IPS DF 4.7 (cell line): ENCODE data around the gene DHX32.
"Not testable (repeated sequence)": the region's sequence is repeated elsewhere in the genome, so short reads cannot be mapped to it uniquely, and the experiment has no call there.

ENCODE experiments used
- DNase-seq: peaks from one replicate; pipeline ENCODE4 v3.0.0-alpha.2; 2013; ENCODE audit warnings: low spot score; ENCODE audit errors: extremely low read depth

The DHX32 gene

DNA sequence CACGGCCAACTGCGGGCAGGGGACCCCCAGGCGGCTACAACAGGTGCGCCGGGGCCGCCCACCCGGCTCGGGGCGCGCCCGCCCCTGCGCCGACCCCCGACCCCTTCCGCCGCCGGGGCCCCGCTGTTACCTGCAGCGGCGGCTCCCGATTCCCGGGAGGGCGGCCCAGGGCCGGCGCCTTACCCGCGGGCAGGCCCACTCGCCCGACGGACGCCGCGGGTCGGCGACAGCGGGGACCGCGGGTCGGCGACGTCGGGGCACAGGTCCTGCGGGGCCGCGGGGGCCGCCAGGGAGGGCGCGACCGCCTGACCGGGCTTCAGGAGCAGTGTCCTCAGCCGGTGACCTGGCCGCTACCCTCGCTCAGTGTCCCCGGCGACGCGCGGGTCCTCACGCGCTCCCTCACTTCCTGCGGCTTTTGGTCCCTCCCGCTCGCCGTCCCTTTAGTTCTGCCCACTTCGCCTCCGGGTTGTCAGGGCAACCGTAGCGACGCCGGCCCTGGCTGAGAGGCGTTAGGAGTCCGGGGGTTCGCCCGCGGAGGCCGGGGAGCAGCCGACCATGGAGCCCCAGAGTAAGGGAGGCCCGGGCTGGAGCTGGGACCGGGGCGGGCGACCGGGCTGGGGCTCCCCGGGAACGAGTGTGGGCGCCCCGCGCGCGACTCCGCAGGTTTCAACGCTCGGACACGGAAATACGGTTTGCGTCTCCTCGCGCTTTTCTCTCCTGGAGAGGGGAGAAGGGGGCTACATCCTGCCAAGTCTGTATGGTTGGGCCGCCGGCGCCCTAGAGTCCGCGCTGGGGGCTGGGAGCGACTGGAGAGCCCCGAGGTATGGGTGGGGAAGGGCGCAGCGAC, 15.2 kb upstream of the DHX32 start, which contains the start of gene FANK1:
FANK1 (plus strand) TSS at position 477 of the 847 bp plus-strand sequence; CDS start at position 556, 79 bp downstream.
- not testable (repeated sequence) for DNase-seq

DNA sequence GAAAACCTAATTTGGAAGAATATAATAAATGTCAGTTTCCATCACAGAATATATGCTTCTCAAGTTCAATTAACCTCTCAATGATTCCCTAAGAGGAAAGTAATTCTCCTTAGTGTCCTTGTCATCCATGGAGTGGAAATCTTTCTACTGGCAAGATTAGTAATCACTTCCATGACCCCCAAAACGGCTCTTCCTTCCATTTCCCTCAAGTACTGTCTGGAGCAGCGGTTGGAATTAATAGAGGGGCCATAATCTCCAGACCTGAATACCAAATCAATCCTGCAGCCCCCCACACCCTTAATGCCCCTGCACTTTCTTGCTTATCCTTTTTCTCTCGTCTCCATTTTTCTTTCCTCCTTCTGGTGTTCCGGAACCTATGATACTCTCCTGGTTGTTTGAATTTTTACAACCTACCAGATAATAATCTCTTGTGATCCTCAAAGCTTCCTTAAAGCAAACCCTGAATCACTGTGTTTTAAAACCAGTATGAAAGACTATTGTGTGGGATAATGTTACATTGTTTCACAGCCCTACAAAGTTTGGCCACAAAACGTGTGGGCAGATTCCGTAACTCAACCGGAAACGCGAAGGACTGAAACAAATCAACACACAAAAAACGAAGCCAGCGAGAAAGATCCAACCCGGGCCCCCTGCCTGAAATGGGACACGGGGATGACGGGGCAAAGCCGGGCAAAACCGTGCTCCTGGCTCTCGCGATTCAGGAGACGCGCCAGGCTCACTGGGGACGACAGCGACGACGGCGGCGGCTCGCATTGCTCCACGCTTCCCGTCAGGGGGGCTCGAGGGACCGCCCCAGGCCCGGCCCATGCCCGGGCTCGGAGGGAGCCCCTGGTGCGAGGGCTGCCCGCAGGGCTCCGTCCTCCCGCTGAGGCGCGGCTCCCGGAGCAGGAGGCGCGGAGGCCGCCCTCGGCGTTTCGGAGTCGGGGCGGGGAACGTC, 14.3 kb upstream of the DHX32 start:
- not testable (repeated sequence) for DNase-seq

DNA sequence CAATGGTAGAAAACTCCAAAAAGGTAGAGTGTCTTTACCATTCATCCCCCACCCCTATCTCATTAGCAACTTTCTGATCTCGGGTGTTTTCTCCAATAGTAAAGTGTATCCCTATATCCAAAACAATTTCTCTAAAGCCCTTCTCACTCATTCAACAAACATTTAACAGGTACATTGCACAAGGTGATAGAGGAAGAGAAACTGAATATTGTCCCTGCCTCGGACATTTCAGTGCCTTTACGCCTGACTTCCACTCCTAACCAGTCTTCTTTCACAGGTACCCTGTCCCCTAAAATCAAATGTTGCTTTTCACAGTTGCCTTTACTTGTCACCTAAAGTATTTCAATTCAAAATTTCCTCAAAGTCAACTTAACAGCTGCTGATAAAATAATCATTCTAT, 13.1 kb upstream of the DHX32 start:
- DNase-seq: not testable (repeated sequence)

DNA sequence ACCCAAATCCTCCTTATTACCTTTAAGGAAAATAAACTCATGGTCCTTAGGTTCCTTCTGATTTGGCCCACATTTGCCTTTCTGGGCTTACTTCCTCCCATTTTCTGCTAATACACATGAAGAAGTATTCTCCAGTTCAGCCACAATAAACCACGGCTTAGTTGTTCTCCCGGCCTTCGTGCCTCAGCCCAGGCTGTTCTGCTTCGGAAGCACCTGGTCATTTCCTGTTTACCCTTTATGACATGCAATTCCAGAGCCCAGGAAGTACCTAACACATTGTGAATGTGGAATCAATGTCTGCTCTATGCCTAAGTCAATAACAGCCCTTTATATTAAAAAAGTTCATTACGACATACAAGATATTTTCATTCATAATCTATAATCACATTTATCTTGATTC, 11.3 kb upstream of the DHX32 start:
- not testable (repeated sequence) for DNase-seq

DNA sequence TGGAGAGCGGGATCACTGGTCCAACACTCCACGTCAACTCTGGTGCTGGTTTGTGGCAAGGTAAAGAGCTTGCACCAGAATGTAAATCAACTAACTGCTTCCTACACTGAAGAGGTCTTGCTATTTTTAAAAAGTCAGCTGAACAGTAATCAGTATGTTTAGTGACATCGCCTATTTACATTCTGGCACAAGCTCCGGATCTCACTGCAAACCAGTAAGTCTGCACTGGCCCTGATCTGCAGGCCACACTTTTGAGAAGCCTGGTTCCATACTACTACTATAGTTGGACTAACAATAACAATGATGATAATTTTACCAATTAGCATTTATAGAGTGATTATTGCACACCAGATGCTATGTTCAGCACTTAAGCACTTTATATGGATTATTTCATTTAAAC, 8.3 kb upstream of the DHX32 start:
- DNase-seq: not testable (repeated sequence)

DNA sequence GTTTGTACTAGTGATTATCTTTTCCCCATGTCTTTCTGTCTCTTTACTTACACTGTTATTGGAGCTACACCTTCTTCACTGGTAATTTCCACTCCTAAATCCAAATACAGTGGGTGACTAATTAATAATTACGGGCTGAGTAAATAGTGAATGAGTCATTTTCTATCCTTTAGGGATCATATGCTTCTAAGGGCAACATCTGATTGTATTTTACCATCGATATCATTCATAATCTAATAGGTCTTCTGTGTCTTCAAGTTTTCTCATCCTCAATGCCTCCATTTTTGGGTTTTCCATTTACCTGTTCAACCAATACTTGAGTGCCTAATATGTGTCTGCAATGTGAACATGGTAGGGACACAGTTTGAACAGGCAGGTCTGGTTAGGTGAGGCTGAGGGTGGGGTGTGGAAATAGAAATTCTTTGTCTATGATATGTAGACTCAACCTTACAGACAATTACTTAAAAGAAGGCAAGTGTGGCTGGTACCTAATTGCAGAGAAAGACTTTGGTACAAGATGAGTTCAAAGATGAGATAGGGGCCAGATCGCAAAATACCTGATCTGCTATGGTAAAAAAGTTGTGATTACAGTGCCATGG, 5.9 kb upstream of the DHX32 start:
- DNase-seq: no peak

DNA sequence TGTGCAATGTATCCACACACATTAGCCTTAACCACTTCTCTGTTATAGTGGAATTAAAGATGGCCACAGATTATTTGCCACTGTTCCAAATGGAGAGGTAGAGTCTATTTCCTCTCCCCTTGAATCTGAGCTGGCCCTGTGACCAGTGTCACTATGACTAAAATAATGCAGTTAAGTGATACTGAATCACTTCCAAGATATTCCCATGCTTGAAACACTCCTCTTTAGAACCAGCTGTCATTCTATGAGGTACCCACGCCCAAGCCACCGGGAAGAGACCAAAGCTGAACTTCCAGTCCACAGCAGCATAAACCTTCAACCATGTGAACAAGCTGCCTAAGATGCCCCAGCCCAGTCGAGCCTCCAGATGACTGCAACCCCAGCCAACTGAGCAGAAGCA, 2.1 kb upstream of the DHX32 start:
- no peak for DNase-seq

DNA sequence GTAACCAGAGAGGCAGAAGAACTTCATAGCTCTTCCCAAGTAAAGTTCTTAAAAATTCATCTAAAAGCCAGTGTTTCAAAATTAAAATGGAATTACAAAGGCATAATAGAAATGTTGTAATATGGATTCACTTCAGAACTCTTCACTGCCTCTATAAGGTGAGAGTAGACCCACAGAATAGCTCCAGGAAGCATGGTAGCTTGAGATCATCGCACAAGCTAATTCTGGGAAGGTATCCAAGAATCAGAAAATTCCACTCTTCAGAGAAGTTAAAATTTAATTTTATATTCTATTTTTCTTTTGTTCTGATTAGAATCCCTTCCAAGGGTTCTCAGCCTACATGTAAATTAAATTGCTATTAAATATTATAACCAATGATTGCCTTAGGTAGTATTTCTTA, 1.5 kb upstream of the DHX32 start:
- DNase-seq: no peak

DNA sequence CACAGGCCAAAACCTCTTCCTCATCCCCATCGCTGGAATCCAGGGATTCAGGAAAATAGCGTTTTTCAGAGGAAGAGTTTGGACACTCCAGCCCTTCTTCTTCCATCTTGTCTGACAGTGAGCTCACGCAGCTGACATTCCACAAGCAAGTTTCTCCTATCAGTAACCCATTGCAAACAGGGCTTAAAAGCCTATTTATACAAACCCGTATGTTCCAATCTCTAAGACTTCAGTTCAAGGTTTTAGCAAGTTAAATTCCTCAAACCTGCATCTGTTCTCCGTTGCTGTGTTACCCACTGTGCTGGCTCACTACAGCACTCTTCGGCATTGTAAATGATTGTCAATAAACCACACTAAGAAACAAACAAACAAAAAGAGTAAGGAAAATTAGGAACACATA, 373 bp downstream of the DHX32 start:
- DNase-seq: no peak

DNA sequence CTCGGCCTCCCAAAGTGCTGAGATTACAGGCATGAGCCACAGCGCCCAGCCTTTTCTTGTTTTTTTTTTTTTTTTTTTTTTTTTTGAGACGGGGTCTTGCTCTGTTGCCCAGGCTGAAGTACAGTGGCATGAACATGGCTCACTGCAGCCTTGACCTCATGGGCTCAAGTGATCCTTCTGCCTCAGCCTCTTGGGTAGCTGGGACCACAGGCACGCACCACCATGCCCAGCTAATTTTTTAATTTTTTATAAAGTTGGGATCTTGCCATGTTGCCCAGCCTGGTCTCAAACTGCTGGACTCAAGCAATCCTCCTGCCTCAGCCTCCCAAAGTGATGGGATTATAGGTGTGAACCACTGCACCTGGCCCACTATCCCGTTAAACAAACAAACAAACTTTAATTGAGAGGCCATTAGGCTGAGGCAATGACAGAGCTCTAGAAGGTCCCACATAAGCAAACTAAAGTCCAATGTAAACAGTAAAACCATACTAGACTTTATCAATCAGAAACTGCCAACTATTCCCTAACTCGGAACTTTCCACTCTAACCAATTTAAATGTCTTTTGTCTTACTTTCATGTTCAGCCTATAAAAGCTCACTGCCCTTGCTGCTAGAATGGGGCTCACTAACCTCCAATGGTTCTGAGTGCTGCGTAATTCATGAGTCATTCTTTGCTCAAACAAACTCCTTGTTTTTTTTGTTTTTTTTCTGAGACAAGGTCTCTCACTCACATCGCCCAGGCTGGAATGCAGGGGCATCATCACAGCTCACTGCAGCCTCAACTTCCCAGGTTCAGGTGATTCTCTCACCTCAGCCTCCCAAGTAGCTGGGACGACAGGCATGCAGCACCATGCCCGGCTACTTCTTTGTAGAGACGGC, 1.9 kb downstream of the DHX32 start:
- DNase-seq: no peak

DNA sequence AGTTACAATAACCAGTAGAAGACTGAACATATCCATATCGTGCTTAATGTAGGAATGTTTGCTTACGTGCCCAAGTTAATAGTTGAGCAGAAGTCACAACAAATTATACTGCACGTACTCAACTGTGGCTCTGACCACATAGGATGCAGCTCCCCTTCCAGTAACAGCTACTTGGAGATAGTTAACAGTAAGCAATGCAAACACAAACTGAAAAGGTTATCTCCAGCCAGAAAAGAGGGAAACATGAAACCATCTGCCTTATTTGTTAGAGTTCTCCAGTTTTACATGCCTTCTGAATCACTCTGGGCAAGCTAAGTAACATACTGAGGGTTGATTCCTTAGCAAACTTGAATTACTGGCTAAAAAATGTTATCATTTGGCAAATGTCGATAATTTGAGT, 9.8 kb downstream of the DHX32 start:
- DNase-seq: no peak

DNA sequence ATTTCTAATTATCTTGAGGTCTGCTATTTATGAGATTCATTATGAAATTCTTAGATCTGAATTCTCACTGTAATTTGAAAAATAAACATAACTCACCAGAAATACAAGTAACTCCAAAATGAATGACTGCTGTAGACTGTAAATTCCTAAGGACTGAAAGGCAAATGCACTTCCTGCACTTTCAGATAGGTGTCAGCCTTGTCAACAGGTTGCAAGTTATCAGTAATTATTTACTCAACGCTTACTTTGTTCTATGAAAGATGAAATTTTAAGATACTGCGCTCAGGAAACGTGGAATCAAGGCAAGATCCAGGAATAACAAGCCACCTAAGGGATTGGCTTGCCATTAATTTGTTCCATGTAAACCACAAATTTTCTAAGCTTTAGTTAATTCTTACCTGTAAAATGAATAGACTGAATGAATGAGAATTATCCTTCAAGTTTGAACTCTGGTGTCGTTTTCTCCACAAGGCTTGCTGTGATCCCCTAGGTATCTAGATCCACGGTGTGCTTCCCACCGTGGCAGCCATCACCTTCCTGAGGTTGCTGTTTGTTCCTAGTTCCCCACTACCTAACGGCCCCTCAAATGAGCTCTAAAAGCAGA, 12.6 kb downstream of the DHX32 start:
- DNase-seq: no peak

DNA sequence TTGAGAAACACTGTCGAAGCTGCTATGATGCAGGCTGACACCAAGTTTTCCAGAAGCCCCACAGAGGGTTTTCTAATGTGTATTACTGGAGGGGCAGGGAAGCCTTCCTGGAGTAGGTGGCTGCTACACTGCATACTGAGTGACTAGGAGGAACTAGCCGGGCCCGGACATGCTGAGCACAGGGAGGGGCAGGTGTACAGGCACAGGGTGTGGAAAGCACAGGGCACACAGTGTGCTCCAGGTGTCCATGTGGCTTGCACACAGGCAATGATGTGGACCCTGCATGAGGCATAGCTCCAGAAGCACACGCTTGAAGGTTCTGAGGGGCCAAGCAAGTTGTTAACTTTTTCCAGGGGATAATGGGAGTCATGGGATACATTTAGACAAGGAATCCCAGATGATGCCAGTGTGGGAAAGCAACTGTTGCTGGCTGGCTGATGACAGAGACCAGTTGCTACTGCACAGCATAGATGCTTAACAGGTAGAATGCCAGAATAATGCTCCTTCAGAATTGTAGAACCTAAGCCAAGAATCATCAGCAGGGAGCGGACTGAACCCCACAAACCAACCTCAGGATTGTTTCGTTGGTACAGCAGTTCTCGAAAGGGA, 14.6 kb downstream of the DHX32 start:
- DNase-seq: no peak

DNA sequence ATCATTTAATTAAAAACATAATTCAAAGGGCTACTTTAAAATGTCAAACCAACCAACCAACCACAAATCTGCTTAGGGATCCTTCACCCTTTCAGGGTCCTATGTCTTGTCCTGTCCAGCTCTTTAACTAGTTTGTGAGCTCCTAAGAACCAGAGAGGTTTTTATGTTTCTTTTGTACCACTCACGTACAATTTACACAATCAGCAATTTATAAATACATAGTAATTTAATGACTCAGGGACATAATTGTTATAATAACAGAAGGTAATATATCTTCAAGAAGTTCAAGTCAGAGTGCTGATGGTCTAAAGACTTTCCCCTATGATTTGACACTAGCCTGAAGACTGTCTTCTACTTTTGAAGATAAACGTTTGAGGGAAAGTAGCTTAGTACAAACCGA, 16.0 kb downstream of the DHX32 start:
- DNase-seq: no peak

DNA sequence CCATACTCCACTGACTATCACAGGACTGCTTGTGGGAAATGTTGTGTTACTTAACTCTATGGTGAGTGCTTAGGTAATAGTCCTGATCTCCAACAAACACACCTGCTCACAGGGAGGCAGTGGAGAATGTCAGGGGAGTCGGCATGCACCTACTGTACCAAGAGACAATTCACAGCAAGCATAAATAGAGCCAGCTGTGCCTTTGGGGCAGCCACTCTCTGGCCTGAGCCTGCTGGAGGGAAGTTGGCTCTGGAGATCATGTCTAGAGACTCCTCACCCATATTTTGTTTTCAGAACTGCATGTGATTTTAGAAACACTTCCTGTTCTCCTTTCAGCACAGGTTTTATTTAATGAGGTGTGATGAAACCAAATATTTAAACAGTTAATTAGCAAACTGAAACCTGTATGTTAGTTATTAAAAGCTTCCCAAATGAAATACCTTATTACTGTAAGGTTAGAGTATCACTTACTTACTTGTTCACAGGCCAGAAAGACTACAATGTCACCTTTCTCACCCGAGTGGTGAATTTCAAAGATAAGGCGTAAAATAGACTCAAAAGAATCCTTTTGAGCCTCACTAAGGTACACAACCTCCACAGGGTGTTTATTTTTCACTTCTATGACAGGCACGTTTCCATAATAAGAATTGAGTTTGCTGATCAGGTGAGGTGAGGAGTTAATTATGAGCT, 21.8 kb downstream of the DHX32 start:
- DNase-seq: no peak

DNA sequence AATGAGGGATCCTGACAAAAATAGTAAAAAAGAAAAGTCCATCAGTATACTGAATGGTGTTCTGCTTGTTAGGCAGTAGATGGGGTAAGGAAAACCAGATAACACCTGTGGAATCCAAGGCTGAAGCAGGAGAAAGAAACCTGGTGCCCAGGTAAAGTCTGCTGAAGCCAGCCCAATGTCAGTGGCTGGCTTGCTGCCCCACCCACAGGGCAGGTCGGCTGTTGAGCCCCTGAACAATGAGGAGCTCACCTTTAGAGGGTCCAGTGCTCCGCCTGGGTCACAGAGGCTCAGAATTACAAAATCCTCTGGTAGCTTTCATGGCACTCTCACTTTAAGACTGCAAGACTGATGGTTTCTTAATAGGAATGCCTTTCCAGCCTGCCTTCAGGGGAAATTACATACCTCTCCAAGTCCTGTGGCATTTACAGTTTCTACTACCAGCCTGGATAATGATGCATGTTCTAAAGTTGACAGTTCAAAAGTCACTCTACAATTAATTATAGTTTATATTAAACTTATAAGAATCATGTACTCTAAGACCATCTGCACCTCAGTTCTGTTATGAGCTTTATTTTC, 23.8 kb downstream of the DHX32 start:
- DNase-seq: no peak

DNA sequence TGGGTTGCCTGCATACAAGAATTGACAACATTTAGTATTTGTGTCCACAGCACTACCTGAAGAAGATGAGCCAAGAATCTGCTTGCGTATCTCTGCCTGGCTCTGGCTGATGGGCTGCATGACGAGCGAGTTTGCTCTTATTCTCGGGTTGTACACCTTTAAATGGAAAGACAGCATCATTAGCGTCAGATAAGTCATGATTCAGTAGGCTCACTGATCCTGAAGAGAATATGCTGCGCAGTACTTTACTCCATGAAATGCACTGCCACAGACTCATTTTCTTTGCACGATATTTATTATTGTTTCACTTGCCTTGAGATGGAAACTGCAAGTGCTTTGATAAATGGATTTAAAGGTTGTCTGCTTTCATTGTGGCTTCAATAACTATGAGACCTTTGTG, 28.6 kb downstream of the DHX32 start:
- DNase-seq: no peak

DNA sequence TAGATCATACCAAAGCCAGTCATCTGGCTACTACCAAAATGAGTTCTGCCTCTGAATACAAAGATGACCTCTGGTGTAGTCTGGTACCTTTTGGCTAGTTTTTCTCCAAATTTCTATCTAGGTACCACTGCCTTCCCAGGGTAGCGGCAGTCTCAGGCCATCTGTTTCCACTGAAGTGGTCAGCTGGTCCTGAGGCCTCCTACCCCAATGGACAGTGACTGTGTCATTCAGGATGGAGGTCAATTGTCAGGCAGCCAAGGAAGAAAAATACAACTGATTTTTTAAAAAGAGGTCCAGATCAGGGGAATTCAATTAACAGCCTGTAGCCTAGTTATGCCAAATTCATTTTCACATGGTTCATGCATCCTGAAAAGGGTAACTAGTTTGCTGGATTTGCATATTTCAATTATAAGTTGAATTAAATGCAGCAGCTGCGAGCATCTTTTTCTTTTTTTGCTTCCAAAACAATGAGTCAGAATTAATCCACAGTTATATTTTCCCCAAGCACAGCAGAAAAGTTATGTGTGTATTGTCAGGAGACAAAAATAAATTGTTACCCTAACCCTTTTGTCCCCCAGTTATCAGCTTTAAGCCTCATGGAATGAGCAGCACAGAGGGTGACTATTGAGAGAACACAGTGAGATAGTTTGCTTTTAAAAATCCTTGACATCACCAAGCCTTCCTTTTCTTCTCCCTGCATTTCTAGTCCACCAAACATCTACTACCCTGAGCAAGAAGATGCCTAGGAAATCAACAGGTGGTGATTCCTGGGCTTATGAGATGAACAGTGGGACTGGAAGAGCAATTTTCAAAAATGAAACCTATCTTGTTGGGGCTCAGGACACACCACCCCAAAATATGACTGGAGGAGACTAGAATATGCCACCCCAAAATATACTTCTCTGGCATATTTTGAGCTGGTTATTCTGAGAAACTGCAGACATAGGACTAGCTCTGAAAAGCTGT, 30.0 kb downstream of the DHX32 start:
- no peak for DNase-seq
